Endothelial cell of umbilical vein (primary cell): ENCODE data around the gene DIS3L2. TPM values are rescaled to one million over a fixed set of nuclear protein-coding genes. Genes with fewer than 3 reads are reported as not detected.
A peak's percentile ranks its signal among the peaks of the same experiment; 100 is the strongest.

Experiments used
- BruUV-seq: library from RNA; stranded (reverse); fragments of 400-500 nt; replicated peaks from 2 replicates; lab custom pipeline; 2021; lab: Mats Ljungman, UMichigan
- CTCF ChIA-PET: fragments of 300-600, 350-600 bp; sonication (Branson Sonifier 250); formaldehyde crosslinking; loops from one replicate; lab custom pipeline; 2021; ENCODE audit warnings: antibody characterized with exemption, inconsistent platforms; lab: Charles Lee
- POLR2A ChIA-PET: fragments of 300-600, 350-600 bp; sonication (Branson Sonifier 250); formaldehyde crosslinking; loops from one replicate; lab custom pipeline; 2021; ENCODE audit warnings: antibody characterized with exemption, inconsistent platforms; lab: Charles Lee
- DNase-seq: peaks from one replicate; pipeline ENCODE4 v3.0.0-alpha.2; 2011; ENCODE audit warnings: low read depth, low spot score
- FAIRE-seq: peaks from 2 replicates; lab custom pipeline; 2011; peaks lifted over from hg19 to GRCh38; lab: Jason Lieb, UNC
- H2AFZ ChIP-seq: 2 replicates; pipeline ENCODE4 v1.6.0; 2012; ENCODE audit warnings: low read depth, low read length, control low read depth, inconsistent platforms
- H3K27ac ChIP-seq: 2 replicates; pipeline ENCODE4 v1.5.1; 2011; ENCODE audit warnings: low read depth, mild to moderate bottlenecking, control low read depth, low read length, moderate library complexity; ENCODE audit not compliant: insufficient read depth
- H3K27me3 ChIP-seq, 2 experiments: 2 replicates each; pipeline versions ENCODE4 v1.6.0 to v1.6.1; 2011; ENCODE audit warnings: low read length in 2 of 2, mixed read lengths in 1 of 2; ENCODE audit not compliant: control insufficient read depth in 2 of 2, insufficient read depth in 2 of 2
- H3K36me3 ChIP-seq, 2 experiments: 2 replicates in 1 of 2; 3 replicates in 1 of 2; pipeline ENCODE4 v1.5.1; 2011; ENCODE audit warnings: low read length in 2 of 2, mild to moderate bottlenecking in 1 of 2, moderate library complexity in 1 of 2; ENCODE audit not compliant: control insufficient read depth in 2 of 2, insufficient read depth in 2 of 2; ENCODE audit errors: extremely low read depth in 1 of 2
- H3K4me1 ChIP-seq: 3 replicates; pipeline ENCODE4 v1.5.1; 2011; ENCODE audit warnings: mild to moderate bottlenecking, low read length; ENCODE audit not compliant: control insufficient read depth, insufficient read depth; ENCODE audit errors: extremely low read depth
- H3K4me2 ChIP-seq: 2 replicates; pipeline ENCODE4 v1.6.1; 2011; ENCODE audit warnings: low read length, control low read depth, mixed read lengths; ENCODE audit not compliant: insufficient read depth
- H3K4me3 ChIP-seq, 3 experiments: fragments of 200-600 bp in 1 of 3; sonication (generic), shearing (Covaris generic) in 1 of 3; replicated peaks in 1 of 3; 2 replicates each; pipeline ENCODE4 v1.5.1; 2011 to 2016; ENCODE audit warnings: control low read depth in 3 of 3, low read length in 3 of 3, mild to moderate bottlenecking in 2 of 3, inconsistent platforms in 1 of 3, low read depth in 1 of 3, moderate library complexity in 1 of 3; ENCODE audit not compliant: insufficient read depth in 1 of 3
- H3K79me2 ChIP-seq: 2 replicates; pipeline ENCODE4 v1.6.0; 2012; ENCODE audit warnings: low read length, inconsistent platforms; ENCODE audit not compliant: control insufficient read depth, insufficient read depth
- H3K9ac ChIP-seq: replicated peaks from 2 replicates; pipeline ENCODE3; 2011; ENCODE audit warnings: low read length, control low read depth; ENCODE audit not compliant: insufficient read depth; ENCODE audit errors: extremely low read depth
- H3K9me1 ChIP-seq: replicated peaks from 3 replicates; pipeline ENCODE4 v1.6.0; 2011; ENCODE audit warnings: mild to moderate bottlenecking, low read length; ENCODE audit not compliant: control insufficient read depth, insufficient read depth; ENCODE audit errors: extremely low read depth
- H3K9me3 ChIP-seq: replicated peaks from 2 replicates; pipeline ENCODE4 v1.5.1; 2012; ENCODE audit warnings: low read length, inconsistent platforms; ENCODE audit not compliant: control insufficient read depth, insufficient read depth
- H4K20me1 ChIP-seq: replicated peaks from 2 replicates; pipeline ENCODE3; 2011; ENCODE audit warnings: mild to moderate bottlenecking, low read length; ENCODE audit not compliant: control insufficient read depth, insufficient read depth; ENCODE audit errors: extremely low read depth
- GATA2 ChIP-seq: IDR thresholded peaks from 2 replicates; pipeline ENCODE4 v1.7.0; 2011; ENCODE audit warnings: low read depth, mild to moderate bottlenecking, moderate library complexity, mixed read lengths, low read length; ENCODE audit not compliant: insufficient read length, insufficient read depth
- JUN ChIP-seq: IDR thresholded peaks from 2 replicates; pipeline ENCODE4 v1.6.1; 2011; ENCODE audit warnings: borderline replicate concordance, low read depth; ENCODE audit not compliant: insufficient read length, insufficient read depth
- MYC ChIP-seq: IDR thresholded peaks from one replicate; pipeline ENCODE4 v1.6.1; 2011; ENCODE audit warnings: mild to moderate bottlenecking, low read depth, low read length
- POLR2A ChIP-seq: IDR thresholded peaks from 2 replicates; pipeline ENCODE4 v1.6.1; 2012; ENCODE audit warnings: low read depth, mild to moderate bottlenecking, control low read depth, low read length
- dilution Hi-C: fragments of 300-500 bp; cut with MboI; formaldehyde crosslinking; loops from one replicate; pipeline ENCODE4 v1.15.0; 2019; ENCODE audit warnings: low sequenced_read_pairs; ENCODE audit not compliant: extremely low pct_ligation_motif_present
- intact Hi-C: fragments of 100-400 bp; cut with micrococcal nuclease; formaldehyde crosslinking; loops from one replicate; pipeline ENCODE4 v1.10.0; 2022
- polyA plus RNA-seq, 4 experiments: library from polyadenylated mRNA; depleted of rRNA in 3 of 4; stranded (reverse) in 3 of 4; unstranded in 1 of 4; fragments of >200 nt; gene quantifications; 2 replicates each; pipeline versions ENCODE4 v1.2.1 to v1.2.3, GENCODE V29; 2011 to 2012; ENCODE audit warnings: missing spikeins in 1 of 4
- total RNA-seq: library from RNA; stranded (reverse); gene quantifications from 2 replicates; pipeline ENCODE4 v1.2.3, GENCODE V29; 2021
- TF ChIP-seq, protein P1 (sequence below), 2 donors: IDR thresholded peaks; 1 replicate in 1 of 2; 2 replicates in 1 of 2; pipeline ENCODE4 v1.5.1; 2011; ENCODE audit warnings: low read length in 2 of 2, mild to moderate bottlenecking in 2 of 2, moderate library complexity in 2 of 2, control low read depth in 1 of 2, inconsistent platforms in 1 of 2, low read depth in 1 of 2; ENCODE audit not compliant: insufficient read depth in 1 of 2; ENCODE audit errors: extremely low read depth in 1 of 2

The DIS3L2 gene
- total and polyA plus RNA-seq, 2 donors (not counting 3 experiments of a cell fraction or from before 2014, with no cell fraction given), result 14.6 to 31.2 TPM

DNA sequence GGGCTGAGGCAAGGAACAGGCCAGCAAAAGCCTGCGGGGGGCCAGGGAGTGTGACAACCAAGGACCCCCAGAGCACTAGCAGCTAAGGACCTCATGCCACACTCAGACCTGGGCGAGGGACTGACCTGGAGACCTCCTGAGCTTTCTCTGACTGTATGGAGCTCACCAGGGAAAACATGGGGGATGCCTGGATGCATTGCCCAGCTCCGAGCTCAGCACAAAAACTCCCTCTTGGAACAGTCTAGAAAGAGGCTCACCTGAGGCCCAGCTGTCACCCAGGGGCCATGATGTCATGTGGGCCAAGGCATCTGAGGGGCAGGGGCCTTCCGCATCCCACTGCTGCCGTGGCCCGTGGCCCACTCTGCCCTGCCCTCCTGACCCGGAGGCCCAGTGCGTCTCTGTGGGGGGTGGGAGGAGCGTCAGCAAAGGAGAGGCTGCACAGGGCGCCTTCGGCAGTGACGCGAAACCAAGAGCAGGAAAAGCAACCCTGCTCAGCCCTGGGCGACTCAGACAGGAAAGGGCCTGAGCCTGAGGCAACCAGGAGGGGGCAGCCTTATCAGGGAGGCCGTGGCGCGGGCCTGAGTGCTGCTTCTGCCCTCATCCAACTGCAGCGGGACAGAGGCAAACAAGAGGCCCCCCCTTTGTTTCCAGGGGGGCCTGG lies 359.8 kb downstream of the DIS3L2 start:
- Histone ChIP-seq H3K4me3 (no peak overlapping the region), H4K20me1 (no peaks in the 10 kb centered on the region), H3K9ac (no peak overlapping the region), H3K27ac (no peak overlapping the region), H3K36me3 (no peaks in the 10 kb centered on the region), H2AFZ (no peak overlapping the region), H3K27me3 (no peaks in the 10 kb centered on the region), H3K9me1 (no peaks in the 10 kb centered on the region), H3K79me2 (no peaks in the 10 kb centered on the region), H3K9me3 (no peaks in the 10 kb centered on the region), H3K4me1 (peaks cover 13% of the 10 kb centered on the region), H3K4me2 (no peak overlapping the region)
- POLR2A ChIA-PET, result no interaction called here
- no TSS peak for BruUV-seq
- no peak for TF ChIP-seq JUN
- TF ChIP-seq, protein P1, sequence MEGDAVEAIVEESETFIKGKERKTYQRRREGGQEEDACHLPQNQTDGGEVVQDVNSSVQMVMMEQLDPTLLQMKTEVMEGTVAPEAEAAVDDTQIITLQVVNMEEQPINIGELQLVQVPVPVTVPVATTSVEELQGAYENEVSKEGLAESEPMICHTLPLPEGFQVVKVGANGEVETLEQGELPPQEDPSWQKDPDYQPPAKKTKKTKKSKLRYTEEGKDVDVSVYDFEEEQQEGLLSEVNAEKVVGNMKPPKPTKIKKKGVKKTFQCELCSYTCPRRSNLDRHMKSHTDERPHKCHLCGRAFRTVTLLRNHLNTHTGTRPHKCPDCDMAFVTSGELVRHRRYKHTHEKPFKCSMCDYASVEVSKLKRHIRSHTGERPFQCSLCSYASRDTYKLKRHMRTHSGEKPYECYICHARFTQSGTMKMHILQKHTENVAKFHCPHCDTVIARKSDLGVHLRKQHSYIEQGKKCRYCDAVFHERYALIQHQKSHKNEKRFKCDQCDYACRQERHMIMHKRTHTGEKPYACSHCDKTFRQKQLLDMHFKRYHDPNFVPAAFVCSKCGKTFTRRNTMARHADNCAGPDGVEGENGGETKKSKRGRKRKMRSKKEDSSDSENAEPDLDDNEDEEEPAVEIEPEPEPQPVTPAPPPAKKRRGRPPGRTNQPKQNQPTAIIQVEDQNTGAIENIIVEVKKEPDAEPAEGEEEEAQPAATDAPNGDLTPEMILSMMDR (IDR thresholded peaks at IDR 0.05; ENCODE audit: extremely low read depth in 1 of 2, insufficient read depth in 1 of 2, low read depth in 1 of 2, low read length in 2 of 2), result peak in 1 of 2 donors; percentile 30
- CTCF ChIA-PET, result interaction anchor here (0.5 kb wide), 1 partner anchor 409 kb away, joined by 3 read pairs; no protein-coding TSS in a partner anchor
- intact Hi-C loops (no loop called here), dilution Hi-C loops (no loop called here)
- FAIRE-seq (no peak), DNase-seq (no peak)

DNA sequence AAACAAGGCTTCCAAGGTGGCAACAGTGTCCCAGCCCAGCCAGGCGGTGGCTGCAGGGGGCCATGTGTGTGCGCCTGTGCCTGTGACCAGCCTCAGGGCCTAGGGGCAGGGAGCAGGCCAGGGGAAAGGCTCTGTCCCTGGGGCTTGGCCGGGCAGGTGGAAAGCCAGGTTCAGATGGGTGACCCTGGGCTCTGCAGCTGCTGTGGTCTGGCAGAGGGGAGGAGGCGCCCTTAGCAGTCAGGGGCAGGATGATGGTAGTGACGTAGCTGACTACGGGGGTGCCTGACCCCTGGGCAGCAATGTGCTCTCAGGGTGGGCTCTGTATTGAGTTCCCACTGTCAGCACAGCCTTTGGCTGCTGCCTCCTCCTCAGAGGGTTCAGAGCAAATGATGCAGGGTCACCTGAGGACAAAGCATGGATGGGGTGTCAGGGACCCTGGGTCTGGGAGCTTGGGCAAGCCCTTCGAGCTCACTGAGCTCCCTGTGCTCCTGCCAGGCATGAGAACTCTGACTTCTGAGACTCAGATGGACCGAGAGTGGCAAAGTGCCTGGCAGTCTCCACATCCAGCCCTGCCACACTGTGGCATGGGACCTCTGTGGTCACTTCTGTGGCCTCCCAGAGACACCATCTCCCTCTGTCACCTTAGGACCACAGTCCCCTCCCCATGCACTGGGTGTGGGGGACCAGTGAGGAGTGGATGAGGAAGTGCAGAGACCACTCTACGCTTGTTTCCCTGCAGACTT lies 360.5 kb downstream of the DIS3L2 start:
- no peaks in the 10 kb centered on the region for H3K27me3 ChIP-seq
- DNase-seq (no peak), FAIRE-seq (no peak)
- peaks cover 6% of the 10 kb centered on the region for H3K4me1 ChIP-seq
- H3K4me3 ChIP-seq, result no peak overlapping the region
- no TSS peak for BruUV-seq
- no peaks in the 10 kb centered on the region for H3K79me2 ChIP-seq
- ChIA-PET CTCF (no interaction called here), POLR2A (no interaction called here)
- H3K27ac ChIP-seq, result no peak overlapping the region
- dilution Hi-C loops, result no loop called here
- no peaks in the 10 kb centered on the region for H3K36me3 ChIP-seq
- TF ChIP-seq MYC (no peak), GATA2 (no peak), POLR2A (no peak), JUN (no peak)
- H3K9me1 ChIP-seq, result no peaks in the 10 kb centered on the region
- intact Hi-C loops, result no loop called here
- H3K9me3 ChIP-seq, result no peaks in the 10 kb centered on the region
- H3K4me2 ChIP-seq, result no peak overlapping the region
- H2AFZ ChIP-seq, result no peak overlapping the region
- H3K9ac ChIP-seq, result no peak overlapping the region
- no peaks in the 10 kb centered on the region for H4K20me1 ChIP-seq
